CD4-positive, alpha-beta T cell treated with Interleukin-4 for 1 hour (primary cell): ENCODE results near the gene GNPAT.

ENCODE experiments used
- DNase-seq, 2 donors: peaks; one replicate each; pipeline ENCODE4 v3.0.0-alpha.2; 2020 to 2022

The GNPAT gene

DNA sequence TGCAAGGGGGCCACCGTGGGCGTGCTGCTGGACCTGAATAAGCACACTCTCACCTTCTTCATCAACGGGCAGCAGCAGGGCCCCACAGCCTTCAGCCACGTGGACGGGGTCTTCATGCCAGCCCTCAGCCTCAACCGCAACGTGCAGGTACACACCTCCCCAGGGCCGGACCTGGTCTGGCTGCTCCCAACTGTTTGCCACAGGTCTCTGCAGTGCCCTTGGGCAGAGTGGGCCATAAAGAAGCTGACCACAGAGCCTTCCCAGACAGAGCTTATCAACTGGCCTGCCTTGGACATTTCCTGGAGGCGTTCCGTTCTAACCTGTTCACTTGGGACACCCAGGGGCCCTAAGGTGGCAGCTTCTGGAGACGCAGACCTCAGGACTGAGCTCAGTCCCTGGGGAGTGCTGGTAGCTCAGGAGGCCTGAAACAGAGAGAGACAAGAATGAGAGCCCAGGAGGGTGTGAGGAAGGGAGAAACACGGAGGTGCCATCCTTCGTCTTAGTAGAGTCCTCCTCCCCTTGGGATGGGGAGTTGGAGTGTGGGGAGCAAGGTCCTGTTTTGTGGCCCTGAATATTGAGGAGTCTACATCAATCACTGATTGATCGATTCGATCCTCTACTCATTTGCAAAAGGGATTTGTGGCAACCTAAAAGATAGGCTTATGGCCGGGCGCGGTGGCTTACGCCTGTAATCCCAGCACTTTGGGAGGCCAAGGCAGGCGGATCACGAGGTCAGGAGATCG, 27.0 kb upstream of the GNPAT start:
- no peak for DNase-seq

DNA sequence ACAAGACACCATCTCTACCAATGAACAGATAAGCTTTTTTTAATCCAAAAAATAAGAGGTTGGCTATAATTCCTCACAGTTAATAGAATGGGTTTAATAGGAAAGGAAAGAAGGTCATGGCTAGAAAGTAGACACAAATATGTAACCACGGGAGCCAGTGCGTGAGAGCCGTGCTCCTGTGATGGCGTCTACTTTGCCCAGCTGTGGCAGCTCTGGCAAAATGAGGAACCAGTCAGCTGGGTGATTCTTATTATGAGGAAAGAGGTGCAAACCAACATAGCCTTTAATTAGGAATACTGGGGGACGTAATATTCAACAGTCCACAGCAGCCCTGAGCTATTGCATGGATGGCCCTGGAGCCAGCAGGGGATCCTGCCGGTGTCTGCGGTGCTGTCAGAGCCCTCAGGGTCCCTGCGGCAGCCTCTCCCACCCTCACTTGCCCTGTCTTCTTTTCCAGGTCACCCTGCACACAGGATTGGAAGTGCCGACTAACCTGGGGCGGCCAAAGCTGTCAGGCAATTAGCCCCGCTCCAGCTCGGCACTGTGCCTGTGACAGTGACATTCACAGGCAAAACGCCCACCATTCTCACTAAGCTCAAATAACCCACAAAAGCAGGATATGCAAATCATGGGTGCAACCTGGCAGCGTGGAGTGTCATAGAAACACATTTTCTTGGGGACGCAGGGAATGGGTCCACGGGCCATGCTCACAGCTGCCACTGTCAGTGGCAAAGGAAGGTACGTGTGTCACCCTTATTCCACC, 25.9 kb upstream of the GNPAT start:
- DNase-seq: no peak

DNA sequence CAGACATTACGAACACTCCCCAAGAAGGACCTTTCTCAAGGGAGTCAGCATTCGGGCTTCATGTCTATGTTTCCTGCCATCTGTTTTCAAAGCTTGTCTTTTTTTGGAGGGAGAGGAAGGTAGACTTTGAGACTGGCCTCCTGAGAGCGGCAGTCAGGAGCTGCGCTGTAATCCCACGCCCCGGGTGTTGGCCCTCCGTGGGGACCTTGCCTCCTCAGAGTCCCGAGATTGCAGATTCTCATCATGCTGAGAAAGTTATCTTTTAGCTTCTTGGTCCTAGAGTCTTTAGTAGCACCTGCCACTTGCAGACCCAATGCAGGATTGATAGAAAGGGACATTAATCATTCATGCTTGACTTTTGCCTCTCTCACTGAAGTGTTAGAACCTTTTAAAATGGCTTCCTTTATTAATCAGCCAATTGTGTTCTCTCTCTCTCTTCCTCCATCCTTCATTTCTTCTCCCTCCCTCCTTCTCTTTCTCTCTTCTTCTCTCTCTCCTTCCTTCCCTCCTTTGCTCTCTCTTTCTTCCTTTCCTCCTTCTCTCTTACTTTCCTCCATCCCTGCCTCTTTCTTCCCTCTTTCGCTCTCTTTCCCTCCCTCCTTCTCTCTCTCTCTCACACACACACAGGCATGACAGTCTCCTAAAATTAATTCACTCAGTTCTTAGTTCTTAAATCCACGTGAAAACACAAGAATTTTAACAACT, 25.2 kb upstream of the GNPAT start:
- DNase-seq: no peak

DNA sequence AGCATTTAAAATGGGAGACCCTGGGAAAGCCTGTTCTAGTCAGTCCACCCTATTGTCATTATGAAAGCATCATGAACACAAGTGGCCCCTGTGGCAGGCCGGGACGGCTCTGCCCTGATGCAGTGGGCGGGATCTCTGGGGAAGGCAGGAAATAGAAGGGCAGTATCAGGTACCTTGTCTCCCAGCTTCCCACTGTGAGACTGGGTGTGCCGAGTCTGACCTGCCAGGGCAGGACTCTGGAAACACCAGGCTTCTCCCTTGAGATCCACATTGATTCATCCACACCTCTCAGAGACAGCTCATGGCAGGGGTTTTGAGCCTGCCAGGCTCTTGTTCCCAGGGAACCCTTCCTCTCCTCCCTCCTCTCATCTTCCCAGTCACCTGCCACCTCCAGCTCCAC, 24.5 kb upstream of the GNPAT start:
- DNase-seq: no peak

DNA sequence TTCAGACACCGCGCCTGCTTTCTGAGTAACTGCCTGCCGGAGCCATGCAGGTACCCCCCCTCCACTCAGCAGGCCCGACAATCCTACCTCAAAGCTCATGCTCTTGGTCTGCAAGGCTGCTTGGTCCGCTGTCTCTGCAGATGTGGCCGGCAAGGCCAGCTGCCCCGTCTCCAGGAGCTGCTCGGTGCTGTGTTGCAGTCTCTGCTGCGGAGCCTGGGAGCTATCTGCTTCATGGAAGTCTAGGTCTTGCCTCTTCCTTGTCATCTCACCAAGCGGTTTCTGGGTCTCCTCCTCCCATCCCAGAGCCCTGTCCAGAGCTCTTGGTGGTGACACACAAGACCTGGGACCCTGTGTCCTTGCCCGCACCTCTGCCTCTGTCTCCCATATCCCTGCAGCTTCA, 24.0 kb upstream of the GNPAT start:
- no peak for DNase-seq

DNA sequence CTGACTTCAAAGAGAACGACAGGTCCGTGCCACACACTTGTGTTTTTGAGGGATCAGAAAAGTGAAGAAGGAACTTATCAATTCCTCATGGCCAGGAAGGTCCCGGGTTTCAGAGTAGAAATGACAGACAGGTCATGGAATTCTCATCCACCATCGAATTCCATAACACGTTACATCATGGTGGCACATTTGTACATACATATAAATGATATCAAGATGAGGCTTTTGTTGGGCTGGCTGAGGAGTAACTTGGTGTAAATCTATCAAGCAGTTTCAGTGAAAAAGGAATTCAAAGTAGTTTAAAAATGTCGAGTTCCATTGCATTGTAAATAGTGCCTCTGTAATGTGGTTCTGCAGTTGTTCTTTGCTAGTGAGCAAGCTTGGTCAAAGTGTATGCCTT, 22.9 kb upstream of the GNPAT start:
- no peak for DNase-seq

DNA sequence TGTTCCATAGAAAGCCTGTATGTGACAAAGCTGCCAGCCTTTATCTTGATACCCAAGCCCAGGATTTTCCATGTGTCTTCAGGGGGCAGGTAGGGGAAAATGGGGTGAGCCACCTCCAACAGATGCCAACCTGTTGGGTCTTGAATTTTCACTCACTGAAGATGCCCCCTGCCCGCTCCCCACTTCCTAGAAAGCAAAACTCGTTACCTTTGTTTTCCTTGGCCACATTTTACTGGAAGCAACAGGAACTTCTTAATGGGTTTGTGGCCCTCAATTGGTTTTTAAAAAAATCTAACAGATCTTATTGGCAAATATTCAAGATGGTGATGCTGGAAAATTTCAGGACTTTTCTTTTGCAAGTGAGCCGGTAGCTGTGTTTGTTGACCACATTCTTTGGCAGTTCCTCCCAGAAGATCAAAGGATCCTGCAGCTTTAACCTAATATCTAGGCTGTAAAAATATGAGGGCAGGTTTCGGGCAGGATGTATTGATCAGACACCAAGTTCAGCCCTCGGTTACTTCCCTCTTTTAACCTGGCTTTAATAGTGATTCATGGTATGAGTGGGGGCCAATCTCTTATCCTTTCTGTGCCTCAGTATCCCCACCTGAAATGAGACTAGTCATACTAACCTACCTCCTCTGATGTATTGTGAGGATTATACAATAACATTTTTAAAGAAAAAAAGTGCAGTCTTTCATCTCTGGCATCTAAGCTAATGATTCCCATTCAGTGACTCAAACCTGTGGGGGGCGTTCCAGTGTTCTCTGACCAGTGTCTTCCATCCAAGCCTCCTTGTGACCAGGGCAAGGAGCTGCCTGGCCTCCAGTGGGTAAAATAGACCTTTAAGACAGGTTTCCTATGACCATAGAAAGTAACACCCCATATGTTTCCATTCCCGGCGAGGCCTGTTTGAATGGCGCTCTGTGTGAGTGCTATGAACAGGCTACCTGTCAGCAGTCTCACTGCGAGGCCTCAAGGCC, 21.3 kb upstream of the GNPAT start:
- DNase-seq: no peak

DNA sequence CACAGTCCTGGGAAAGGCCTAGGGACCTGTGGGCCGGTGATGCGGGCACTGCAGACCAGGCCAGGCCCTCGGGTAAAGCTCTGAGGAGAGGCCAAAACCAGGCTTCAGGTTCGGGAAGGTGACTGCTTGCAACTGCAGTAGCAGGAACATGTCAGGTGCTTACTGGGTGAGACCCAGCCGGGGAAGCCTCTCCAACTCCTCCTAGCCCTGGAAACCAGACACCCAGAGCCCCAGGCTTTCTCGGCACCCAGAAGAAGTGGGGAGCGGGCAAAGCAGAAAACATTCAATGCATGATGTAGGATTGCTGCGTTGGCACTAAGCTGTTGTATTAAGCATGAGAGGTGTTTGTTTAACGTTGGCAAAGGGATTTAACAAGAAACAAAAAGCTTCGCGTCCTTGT, 20.2 kb upstream of the GNPAT start:
- DNase-seq: no peak

DNA sequence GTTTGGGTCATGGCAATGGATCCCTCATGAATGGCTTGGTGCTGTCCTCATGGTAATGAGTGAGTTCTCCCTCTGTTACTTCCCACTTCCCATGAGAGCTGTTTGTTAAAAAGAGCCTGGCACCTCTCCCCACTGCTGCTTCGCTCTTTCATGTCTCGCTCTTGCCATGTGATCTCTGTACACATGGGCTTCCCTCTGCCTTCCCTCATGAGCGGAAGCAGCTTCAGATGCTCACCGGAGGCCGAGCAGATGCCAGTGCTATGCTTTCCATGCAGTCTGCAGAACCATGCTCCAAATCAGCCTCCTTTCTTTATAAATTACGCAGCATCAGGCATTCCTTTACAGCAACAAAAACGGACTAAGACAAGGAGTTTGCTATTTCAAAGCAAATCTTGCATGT, 14.9 kb upstream of the GNPAT start:
- DNase-seq: no peak

DNA sequence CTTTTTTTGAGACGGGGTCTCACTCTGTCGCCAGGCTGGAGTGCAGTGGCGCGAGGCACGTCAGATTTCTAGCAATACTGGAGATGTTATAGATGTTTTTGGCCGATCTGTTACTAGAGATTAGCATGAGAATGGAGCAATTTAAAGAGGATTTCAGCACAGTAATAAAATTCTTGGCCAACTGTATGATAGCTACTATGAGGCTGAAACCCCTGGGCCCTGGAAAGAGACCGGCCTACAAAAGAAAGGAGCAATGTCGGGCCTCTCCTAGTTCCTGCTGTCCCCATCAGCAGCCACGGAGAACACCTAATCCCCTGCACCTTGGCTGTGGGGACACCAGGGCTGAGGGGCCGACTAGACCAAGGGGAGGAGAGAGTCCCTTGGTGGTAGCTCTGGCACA, 9.5 kb upstream of the GNPAT start:
- no peak for DNase-seq

DNA sequence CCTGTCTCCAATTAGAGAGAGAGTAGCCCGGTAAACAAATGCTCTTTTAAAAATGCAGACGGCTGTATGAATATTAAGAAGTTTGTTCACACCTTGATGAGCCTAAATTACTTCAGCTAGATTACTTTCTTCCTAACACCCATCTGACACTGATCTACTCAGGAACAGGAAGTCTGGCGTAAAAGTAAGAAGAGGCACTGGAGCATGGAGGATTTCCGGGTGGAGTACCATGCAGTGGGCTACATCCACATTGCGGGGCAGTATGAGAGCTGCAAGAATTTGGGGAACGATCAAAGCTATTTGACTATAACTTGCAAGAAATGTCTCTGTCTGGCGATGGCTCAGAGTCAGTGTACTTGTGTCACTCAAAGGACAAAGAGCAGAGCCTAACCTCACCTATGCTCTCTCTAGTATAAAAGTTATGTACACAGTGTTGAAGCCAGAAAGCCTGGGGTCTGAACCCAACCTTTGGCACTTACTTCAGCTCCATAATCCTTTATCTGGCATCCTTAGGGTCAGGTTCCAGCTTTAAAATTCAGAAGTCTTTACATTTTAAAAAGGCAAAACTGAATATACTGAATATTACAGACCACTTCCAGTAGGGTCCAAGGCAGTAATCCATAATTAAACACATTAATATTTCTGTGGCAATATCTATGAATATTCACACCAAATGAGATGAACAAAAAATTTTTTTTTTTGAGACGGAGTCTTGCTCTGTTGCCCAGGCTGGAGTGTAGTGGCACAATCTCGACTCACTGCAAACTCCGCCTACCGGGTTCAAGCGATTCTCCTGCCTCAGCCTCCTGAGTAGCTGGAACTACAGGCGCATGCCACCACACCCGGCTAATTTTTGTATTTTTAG, 7.9 kb upstream of the GNPAT start:
- no peak for DNase-seq

DNA sequence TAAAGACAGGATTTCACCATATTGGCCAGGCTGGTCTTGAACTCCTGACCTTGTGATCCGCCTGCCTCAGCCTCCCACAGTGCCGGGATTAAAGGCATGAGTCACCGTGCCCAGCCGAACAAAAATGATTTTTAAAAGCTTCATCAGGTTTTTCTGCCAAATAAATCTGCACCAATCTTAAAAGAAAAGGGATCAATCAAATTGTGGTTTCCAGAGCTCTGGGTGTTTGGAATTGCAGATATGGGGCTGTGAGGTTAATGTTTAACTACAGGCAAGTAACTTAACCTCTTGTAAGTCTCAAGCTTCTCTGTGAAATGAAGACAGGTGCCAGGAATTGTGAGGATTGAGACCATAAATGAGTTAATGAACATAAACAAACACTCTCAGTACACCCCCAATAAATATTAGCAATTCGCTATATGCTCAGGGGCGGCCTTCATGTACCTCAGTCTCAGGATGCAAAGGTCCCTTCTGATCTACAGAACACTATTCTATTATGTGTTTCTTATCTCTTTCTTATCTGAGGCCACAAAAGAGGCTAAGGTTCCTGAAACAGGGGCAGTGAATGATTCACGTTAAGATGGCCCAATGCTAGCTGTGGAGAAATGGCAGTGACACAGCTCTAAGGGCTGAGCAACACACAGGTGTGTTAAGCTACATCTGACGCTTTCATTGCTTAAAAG, 7.1 kb upstream of the GNPAT start:
- no peak for DNase-seq

DNA sequence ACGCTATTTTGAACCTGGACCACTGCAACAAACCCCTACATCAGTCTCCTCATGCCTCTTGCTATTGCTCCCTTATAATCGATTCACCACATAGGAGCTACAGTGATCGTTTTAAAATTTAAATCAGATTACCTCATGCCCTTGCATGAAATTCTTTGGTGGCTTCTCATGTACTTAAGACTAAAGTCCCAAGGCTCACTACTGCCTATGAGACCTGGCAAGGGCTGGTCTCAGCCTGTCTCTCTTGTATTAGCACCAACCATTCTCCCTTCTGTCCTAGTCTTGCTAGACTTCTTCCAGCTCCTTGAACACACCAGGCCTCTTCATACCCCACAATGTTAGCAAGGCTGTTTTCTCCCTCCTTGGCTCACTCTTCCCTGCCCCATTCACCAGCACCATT, 6.5 kb upstream of the GNPAT start:
- DNase-seq: no peak

DNA sequence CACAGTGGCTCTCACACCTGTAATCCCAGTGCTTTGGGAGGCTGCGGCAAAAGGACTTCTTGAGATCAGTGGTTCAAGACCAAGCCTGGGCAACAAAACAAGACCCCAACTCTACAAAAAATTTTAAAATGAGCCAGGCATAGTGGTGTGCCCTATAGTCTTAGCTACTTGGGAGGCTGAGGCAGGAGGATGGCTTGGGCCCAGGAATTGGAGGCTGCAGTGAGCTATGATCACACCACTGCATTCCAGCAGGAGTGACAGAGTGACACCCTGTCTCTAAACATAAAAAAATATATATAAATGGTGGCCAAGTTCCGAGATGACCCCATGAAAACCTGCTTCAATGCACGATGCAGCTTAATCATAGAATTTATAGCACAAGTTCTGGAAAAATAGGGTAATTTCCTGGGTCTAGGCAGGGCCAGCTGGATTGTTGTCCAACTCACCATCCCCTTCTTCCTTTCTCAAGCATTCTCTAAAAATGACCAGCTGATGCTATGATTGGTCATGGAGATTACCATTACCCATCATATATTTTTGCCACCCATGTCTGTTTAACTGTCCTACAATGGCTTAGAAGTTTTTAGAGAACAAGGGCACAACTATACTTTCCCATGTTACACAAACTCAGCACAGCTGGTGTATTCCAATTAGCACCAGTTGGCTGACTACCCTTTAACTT, 5.3 kb upstream of the GNPAT start:
- DNase-seq: no peak

DNA sequence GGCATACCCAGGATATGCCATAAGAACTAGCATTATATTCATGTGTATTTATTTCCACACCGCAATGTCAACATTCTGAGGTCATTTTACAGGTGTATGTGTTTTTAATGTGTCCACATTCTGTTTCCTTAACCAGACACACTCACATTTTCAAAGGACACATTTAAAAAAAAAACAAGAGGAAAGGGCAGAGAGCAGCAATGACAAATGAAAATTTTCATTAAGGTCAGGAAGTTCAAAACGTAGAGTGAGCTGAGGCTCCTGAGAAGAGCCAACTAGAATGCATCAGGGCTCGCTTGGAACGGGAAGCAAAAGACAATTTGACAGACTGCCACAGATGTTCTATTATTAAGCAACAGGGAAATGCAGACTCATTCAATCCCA, 4.8 kb upstream of the GNPAT start:
- no peak for DNase-seq

DNA sequence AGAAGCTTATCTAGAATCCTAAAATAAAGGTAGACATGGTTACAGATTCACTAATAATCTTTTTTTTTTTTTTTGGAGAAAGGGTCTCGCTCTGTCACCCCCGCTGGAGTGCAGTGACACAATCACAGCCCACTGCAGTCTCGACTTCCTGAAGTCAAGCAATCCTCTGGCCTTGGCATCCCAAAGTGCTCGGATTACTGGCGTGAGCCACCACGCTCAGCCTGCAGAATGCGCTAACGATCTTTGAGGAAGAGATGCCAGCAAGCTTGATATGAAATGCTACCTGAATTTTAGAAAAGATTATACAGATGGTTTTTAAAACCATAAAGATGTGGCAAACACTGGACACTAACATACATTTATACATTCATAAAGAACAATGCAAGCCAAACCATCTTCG, 4.1 kb upstream of the GNPAT start:
- no peak for DNase-seq

DNA sequence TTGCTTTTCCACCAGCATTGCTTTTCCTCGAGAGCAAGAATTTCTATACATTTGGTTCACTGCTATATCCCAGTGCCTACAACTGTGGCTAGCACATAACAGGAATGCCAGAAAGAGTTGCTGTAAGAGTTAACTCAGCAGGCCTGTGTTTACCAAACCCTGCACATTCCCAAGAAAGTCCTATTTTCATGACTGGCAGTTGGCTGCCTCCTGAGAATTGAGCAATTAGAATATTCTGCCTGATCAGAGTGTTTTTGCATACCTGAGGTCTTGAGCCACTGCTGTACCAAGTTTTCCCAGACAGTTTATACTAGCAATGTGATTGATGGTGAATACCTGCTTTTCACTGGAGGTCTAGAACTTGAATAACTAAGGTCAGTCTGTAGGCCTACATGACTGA, 2.7 kb upstream of the GNPAT start:
- no peak for DNase-seq

DNA sequence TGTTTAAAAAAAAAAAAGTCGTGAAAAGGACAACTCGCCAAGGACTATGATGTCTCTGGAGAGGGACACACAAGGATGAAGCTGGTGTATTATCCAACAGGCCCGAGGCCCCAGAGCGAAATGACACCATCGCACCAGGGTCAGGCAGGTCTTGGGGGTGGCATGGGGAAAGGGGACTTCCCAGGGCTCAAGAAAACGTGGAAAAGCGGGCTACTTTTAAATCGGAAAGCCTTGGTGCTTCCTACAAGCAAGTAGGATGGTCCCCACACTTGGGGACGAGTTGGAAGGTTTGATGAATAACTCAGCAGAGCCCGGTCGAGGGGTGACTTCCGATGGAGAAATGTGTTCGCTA, 505 bp upstream of the GNPAT start:
- DNase-seq: no peak

DNA sequence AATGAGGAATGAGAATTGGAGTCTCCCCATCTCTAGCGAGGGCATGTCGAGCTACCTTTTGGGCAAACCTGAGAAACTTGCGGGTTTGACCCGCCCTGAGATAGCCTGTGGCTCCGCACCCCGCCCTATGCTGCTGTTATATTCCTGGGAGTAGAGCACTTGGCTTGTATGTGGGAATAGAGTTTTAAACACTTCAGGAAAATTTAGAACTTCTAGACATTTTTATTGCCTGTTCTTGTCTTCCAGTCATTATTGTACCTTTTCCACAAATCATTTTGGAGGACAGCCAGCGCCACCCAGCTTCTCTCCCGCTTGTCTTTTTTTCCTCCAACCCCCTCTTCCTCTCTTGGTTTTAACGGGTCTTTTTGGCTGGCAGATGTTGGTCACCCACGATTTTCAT, 738 bp downstream of the GNPAT start:
- no peak for DNase-seq

DNA sequence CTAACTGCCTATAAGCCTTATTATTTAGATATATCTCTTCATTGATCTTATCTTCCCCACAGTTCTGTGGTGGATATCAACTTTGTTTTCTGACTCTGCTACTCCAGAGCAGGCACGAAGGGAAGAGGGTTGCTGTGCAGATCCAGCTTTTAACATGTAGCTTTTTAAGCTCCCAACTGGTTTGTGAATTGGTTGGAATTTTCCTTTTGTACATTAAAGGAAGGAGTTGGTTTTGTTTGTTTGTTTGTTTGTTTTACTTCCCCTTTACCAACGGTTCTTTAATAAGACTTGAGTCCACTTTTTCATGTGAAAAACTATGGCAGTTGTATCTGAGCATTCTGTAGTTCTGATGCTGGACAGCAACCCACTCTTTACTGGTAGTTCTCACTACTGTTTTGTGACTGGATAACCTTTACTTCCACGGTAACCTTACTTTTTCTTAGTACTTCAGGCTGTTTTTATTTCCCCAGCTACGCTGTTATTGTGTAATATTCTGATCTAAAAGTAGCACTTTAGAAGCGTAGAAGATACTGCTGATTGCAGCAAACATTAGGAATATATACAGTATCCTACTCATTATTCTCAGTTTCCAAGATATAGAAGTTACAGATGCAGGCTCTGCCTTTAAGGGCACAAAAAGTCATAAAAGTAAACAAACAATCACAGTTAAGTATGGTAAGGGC, 1.6 kb downstream of the GNPAT start:
- peak in 1 of 2 donors; percentile 22 for DNase-seq
